Epithelial cell of prostate (primary cell): ENCODE data around the gene PADI4.
A peak's percentile ranks its signal among the peaks of the same experiment; 100 is the strongest.
"Not testable (repeated sequence)": the region's sequence is repeated elsewhere in the genome, so short reads cannot be mapped to it uniquely, and the experiment has no call there.

Experiments
- DNase-seq: peaks from one replicate; pipeline ENCODE4 v3.0.0-alpha.2; 2011; ENCODE audit warnings: low read depth, low spot score
- H3K27ac ChIP-seq: fragments of 450-650 bp; 2 replicates; pipeline ENCODE4 v1.5.1; 2017; ENCODE audit warnings: mild to moderate bottlenecking

PADI4 gene

GRCh38 chr1:17370618-17371017 is 62.6 kb downstream of the PADI4 start:
- H3K27ac ChIP-seq: no peak overlapping the region
- no peak for DNase-seq

GRCh38 chr1:17371896-17372295 is 63.9 kb downstream of the PADI4 start, which contains the start of gene PADI6:
Gene PADI6, plus strand, starts transcription at chr1:17372196. Its CDS starts 50 bp downstream, at chr1:17372246.
- H3K27ac ChIP-seq: no peak within 1 kb of the TSS
- DNase-seq: no peak

- no peak for DNase-seq
Observed at GRCh38 chr1:17372955-17373354, 65.0 kb downstream of the PADI4 start.

GRCh38 chr1:17375651-17376050 is 67.7 kb downstream of the PADI4 start:
- no peak overlapping the region for H3K27ac ChIP-seq
- no peak for DNase-seq

More at GRCh38 chr1:17372955-17373354, 65.0 kb downstream of the PADI4 start:
- H3K27ac ChIP-seq: no peak overlapping the region

- DNase-seq: peak; percentile 18
- H3K27ac ChIP-seq: no peak overlapping the region
Observed at GRCh38 chr1:17377325-17377953, 69.4 kb downstream of the PADI4 start.

GRCh38 chr1:17381161-17381560 is 73.2 kb downstream of the PADI4 start:
- no peak overlapping the region for H3K27ac ChIP-seq
- DNase-seq: no peak

- no peak overlapping the region for H3K27ac ChIP-seq
- DNase-seq: no peak
Observed at GRCh38 chr1:17392199-17392740, 84.3 kb downstream of the PADI4 start.

- no peak for DNase-seq
- H3K27ac ChIP-seq: no peak overlapping the region
Observed at GRCh38 chr1:17393230-17393629, 85.2 kb downstream of the PADI4 start.

GRCh38 chr1:17397910-17398695 is 90.1 kb downstream of the PADI4 start:
- no peak overlapping the region for H3K27ac ChIP-seq

GRCh38 chr1:17400725-17401341 is 92.8 kb downstream of the PADI4 start:
- no peak for DNase-seq
- no peak overlapping the region for H3K27ac ChIP-seq

More at GRCh38 chr1:17397910-17398695, 90.1 kb downstream of the PADI4 start:
- DNase-seq: no peak

GRCh38 chr1:17401841-17402240 is 93.8 kb downstream of the PADI4 start:
- no peak overlapping the region for H3K27ac ChIP-seq
- no peak for DNase-seq

- DNase-seq: peak; percentile 51
- no peak overlapping the region for H3K27ac ChIP-seq
Observed at GRCh38 chr1:17403081-17403480, 95.1 kb downstream of the PADI4 start.

- DNase-seq: no peak
- no peak overlapping the region for H3K27ac ChIP-seq
Observed at GRCh38 chr1:17404034-17404684, 96.2 kb downstream of the PADI4 start.

GRCh38 chr1:17404820-17405219 is 96.8 kb downstream of the PADI4 start:
- no peak for DNase-seq
- H3K27ac ChIP-seq: no peak overlapping the region

GRCh38 chr1:17405898-17406759 is 98.1 kb downstream of the PADI4 start:
- DNase-seq: no peak
- no peak overlapping the region for H3K27ac ChIP-seq

- DNase-seq, H3K27ac ChIP-seq: not testable (repeated sequence)
Observed at GRCh38 chr1:17406760-17407475, 98.9 kb downstream of the PADI4 start.

- DNase-seq: not testable (repeated sequence)
Observed at GRCh38 chr1:17407786-17408514, 100.0 kb downstream of the PADI4 start.

GRCh38 chr1:17409391-17409811 is 101.4 kb downstream of the PADI4 start:
- no peak overlapping the region for H3K27ac ChIP-seq
- no peak for DNase-seq

More at GRCh38 chr1:17407786-17408514, 100.0 kb downstream of the PADI4 start:
- not testable (repeated sequence) for H3K27ac ChIP-seq
